H1 (cell line): ENCODE measurements around the gene NR5A1. TPM values are rescaled to one million over a fixed set of nuclear protein-coding genes. Genes with fewer than 3 reads are reported as not detected.

Experiments
- JUN ChIP-seq: IDR thresholded peaks from 2 replicates; pipeline ENCODE4 v1.6.1; 2011; ENCODE audit warnings: low read depth, mild to moderate bottlenecking, improper control_type of control experiment, low read length
- SAP30 ChIP-seq: fragments of 300-600 bp; sonication (generic); IDR thresholded peaks from 2 replicates; pipeline ENCODE4 v1.7.1; 2012; ENCODE audit warnings: low read length, moderate library complexity, mild to moderate bottlenecking, inconsistent platforms; ENCODE audit not compliant: insufficient read depth, insufficient replicate concordance
- polyA plus RNA-seq, 7 experiments: library from polyadenylated mRNA; depleted of rRNA in 3 of 7; stranded (reverse) in 5 of 7; unstranded in 2 of 7; fragments of >200 nt in 5 of 7; fragments of 200-250 nt in 2 of 7; gene quantifications; 1 replicate in 5 of 7; 2 replicates in 1 of 7; 4 replicates in 1 of 7; pipeline versions ENCODE4 v1.2.1 to v1.2.3, GENCODE V29; 2011 to 2013; ENCODE audit warnings: missing spikeins in 2 of 7, mixed read lengths in 2 of 7
- total RNA-seq: library from RNA; stranded (reverse); fragmentation: NEBNext Ultra II Directional; extraction: Animal tissue kit (Norgen Biotek cat#: 25700); gene quantifications from 2 replicates; pipeline ENCODE4 v1.2.1, GENCODE V29; 2021

Gene NR5A1
- total and polyA plus RNA-seq, 2 of the 8 experiments (the other 6 are each of a cell fraction or from before 2014, with no cell fraction given) = 0.29 to 0.58 TPM

- TF ChIP-seq SAP30 (no peak), JUN (peak; percentile 47; the same call in 1 of the 2 replicates)
Measured at GRCh38 chr9:124522121-124523098, 15.2 kb upstream of the NR5A1 start (continued).
